Kidney epithelial cell (primary cell): ENCODE data around the gene OSBPL5. TPM values are rescaled to one million over a fixed set of nuclear protein-coding genes. Genes with fewer than 3 reads are reported as not detected.

Experiments
- DNase-seq: peaks from one replicate; pipeline ENCODE4 v3.0.0-alpha.2; 2010; ENCODE audit warnings: low read depth
- H3K27me3 ChIP-seq: 2 replicates; pipeline ENCODE4 v1.6.0; 2011; ENCODE audit warnings: low read length; ENCODE audit not compliant: control insufficient read depth, insufficient read depth
- H3K36me3 ChIP-seq: 2 replicates; pipeline ENCODE4 v1.5.1; 2011; ENCODE audit warnings: low read length; ENCODE audit not compliant: control insufficient read depth, insufficient read depth
- H3K4me3 ChIP-seq: 2 replicates; pipeline ENCODE4 v1.5.1; 2011; ENCODE audit warnings: low read depth, mild to moderate bottlenecking, control low read depth, low read length
- total RNA-seq: library from RNA; depleted of rRNA; stranded (reverse); fragments of >200 nt; gene quantifications from 2 replicates; pipeline ENCODE4 v1.2.3, GENCODE V29; 2015
- TF ChIP-seq, protein P1 (sequence below): IDR thresholded peaks from 2 replicates; pipeline ENCODE4 v1.5.1; 2011; ENCODE audit warnings: mild to moderate bottlenecking, moderate library complexity, low read length, control low read depth, inconsistent platforms; ENCODE audit not compliant: insufficient read depth, poor library complexity, severe bottlenecking

The OSBPL5 gene
- total RNA-seq, 1 donor from 2014 or later = 10.2 TPM

DNA sequence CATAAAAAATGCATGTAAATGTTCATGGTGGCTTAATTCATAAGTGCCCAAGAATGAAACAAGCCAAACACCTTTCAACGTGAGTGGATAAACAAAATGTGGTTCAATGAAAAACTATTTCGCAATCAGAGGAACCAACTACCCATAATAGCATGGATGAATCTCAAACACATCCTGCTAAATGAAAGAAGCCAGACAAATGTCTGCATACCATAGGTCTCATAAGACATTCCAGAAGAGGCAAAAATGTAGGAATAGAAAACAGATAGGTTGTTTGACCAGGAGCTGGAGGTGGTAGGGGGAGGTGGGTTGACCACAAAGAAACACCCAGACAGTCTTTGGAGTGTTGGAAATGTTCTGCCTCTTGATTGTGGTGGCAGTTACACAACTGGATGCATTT lies 13.2 kb upstream of the OSBPL5 start:
- Histone ChIP-seq H3K36me3 (no peaks in the 10 kb centered on the region), H3K4me3 (no peak overlapping the region), H3K27me3 (no peaks in the 10 kb centered on the region)
- DNase-seq = no peak
- TF ChIP-seq, protein P1, sequence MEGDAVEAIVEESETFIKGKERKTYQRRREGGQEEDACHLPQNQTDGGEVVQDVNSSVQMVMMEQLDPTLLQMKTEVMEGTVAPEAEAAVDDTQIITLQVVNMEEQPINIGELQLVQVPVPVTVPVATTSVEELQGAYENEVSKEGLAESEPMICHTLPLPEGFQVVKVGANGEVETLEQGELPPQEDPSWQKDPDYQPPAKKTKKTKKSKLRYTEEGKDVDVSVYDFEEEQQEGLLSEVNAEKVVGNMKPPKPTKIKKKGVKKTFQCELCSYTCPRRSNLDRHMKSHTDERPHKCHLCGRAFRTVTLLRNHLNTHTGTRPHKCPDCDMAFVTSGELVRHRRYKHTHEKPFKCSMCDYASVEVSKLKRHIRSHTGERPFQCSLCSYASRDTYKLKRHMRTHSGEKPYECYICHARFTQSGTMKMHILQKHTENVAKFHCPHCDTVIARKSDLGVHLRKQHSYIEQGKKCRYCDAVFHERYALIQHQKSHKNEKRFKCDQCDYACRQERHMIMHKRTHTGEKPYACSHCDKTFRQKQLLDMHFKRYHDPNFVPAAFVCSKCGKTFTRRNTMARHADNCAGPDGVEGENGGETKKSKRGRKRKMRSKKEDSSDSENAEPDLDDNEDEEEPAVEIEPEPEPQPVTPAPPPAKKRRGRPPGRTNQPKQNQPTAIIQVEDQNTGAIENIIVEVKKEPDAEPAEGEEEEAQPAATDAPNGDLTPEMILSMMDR = no peak

DNA sequence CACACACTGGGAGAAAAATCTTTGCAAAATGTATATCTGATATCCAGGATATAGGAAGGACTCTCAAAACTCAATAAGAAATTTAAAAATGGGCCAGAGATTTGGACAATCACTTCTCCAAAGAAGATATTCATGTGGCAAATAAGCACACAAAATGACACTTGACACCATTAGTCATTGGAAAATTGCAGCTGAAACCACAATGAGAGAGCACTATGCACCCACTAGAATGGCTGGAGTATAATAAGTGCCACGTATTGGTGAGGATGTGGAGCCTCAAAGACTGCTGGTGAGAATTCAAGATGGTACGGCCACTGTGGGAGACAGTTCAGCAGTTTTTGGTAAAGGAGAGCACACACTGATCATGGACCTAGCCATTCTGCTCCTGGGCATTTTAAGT lies 12.8 kb upstream of the OSBPL5 start:
- Histone ChIP-seq H3K27me3 (no peaks in the 10 kb centered on the region), H3K36me3 (no peaks in the 10 kb centered on the region), H3K4me3 (no peak overlapping the region)
- no peak for DNase-seq
- TF ChIP-seq, protein P1 = no peak

DNA sequence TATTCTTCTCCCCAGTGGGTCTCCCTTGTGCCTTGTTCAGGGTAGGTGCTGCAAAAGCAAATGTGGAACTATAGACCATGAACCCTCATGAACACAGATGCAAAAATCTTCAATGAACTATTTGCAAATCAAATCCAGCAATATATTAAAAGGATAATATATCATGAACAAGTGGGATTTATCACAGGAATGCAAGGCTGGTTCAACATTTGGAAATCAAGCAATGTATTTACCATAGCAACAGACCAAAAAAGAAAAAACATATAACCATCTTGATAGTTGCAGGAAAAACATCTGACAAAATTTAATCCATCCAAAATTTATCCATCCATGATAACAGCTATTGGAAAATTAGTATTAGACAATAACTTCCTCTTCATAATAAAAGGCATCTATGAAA lies 11.4 kb upstream of the OSBPL5 start:
- peaks cover 7% of the 10 kb centered on the region for H3K27me3 ChIP-seq

DNA sequence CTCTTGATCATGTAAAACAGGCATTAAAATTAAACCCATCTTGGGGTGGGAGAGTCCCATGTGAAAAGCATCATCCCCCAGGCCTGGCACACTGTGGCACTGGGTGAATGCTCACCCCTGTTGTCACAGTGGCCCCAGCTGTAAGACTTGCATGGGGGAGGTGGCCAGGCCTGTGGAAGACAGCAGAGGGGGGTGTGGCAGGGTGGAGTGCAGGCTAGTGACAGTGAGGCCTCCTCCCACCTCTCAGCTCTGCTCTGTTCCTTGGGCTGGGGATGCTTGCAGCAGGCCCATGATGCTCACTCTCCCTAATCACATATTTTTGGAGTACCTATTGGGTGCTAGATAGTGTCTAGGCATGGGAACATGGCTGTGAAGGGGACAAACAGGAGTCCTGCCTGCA lies 10.1 kb upstream of the OSBPL5 start:
- TF ChIP-seq, protein P1 = no peak
- DNase-seq = no peak
- peaks cover 19% of the 10 kb centered on the region for H3K27me3 ChIP-seq
- no peaks in the 10 kb centered on the region for H3K36me3 ChIP-seq
- H3K4me3 ChIP-seq = no peak overlapping the region

More for the DNA sequence above, 11.4 kb upstream of the OSBPL5 start:
- no peak for DNase-seq
- Histone ChIP-seq H3K4me3 (no peak overlapping the region), H3K36me3 (no peaks in the 10 kb centered on the region)
- TF ChIP-seq, protein P1 = no peak

DNA sequence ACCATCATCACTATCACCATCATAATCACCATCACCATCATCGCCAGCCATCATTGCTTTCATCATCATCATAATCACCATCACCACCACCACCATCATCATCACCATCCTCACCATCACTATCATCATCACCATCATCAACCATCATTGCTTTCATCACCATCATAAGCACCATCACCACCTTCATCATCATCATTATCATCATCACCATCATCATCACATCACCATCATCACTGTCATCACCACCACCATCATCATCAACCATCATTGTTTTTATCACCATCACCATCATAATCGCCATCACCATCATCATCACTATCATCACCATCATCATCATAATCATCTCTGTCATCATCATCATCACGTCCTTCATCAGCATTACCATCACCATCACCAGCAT lies 9.3 kb upstream of the OSBPL5 start:
- Histone ChIP-seq H3K36me3 (no peaks in the 10 kb centered on the region), H3K4me3 (no peak overlapping the region), H3K27me3 (peaks cover 21% of the 10 kb centered on the region)
- DNase-seq = no peak
- TF ChIP-seq, protein P1 = no peak

DNA sequence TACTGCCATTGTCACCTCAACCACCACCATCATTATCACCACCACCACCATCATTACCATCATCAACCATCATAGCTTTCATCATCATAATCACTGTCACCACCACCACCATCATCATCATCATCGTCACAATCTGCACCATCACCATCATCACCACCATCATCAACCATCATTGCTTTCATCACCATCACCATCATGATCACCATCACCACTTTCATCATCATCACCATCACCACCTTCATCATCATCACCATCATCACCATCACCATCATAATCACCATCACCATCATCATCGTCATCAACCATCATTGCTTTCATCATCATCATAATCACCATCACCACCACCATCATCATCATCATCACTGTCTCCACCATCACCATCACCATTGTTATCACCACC lies 8.7 kb upstream of the OSBPL5 start:
- Histone ChIP-seq H3K4me3 (no peak overlapping the region), H3K36me3 (no peaks in the 10 kb centered on the region), H3K27me3 (peaks cover 24% of the 10 kb centered on the region)
- DNase-seq = no peak
- TF ChIP-seq, protein P1 = no peak
